Aorta (tissue), 5 donors: ENCODE measurements around the gene TMEM221. TPM values are rescaled to one million over a fixed set of nuclear protein-coding genes. Genes with fewer than 3 reads are reported as not detected.
"Not testable (repeated sequence)": the region's sequence is repeated elsewhere in the genome, so short reads cannot be mapped to it uniquely, and the experiment has no call there.

Experiments used
- ATAC-seq: fragments of 200-7000 bp; cut with Tn5 transposase; one replicate; pipeline ENCODE4 v1.9.1; 2022; ENCODE audit warnings: moderate library complexity; ENCODE audit not compliant: low FRiP score
- DNase-seq, 2 donors: peaks; one replicate each; pipeline ENCODE4 v3.0.0-alpha.2; 2020
- H3K27ac ChIP-seq, 2 donors: one replicate each; pipeline ENCODE4 v1.5.1; 2013; ENCODE audit warnings: low read length in 2 of 2, mild to moderate bottlenecking in 2 of 2, moderate library complexity in 2 of 2, control low read depth in 1 of 2, inconsistent platforms in 1 of 2, low read depth in 1 of 2
- H3K27me3 ChIP-seq, 2 donors: one replicate each; pipeline ENCODE4 v1.6.1; 2013; ENCODE audit warnings: control low read depth in 1 of 2, low read length in 1 of 2, mild to moderate bottlenecking in 1 of 2, moderate library complexity in 1 of 2; ENCODE audit not compliant: insufficient read depth in 2 of 2, control insufficient read depth in 1 of 2
- H3K36me3 ChIP-seq, 2 donors: one replicate each; pipeline ENCODE4 v1.6.1; 2013; ENCODE audit warnings: control low read depth in 1 of 2, low read length in 1 of 2, mild to moderate bottlenecking in 1 of 2; ENCODE audit not compliant: insufficient read depth in 2 of 2, control insufficient read depth in 1 of 2
- H3K4me1 ChIP-seq, 2 donors: one replicate each; pipeline ENCODE4 v1.6.1; 2013; ENCODE audit warnings: low read length in 2 of 2, control low read depth in 1 of 2, mild to moderate bottlenecking in 1 of 2, moderate library complexity in 1 of 2; ENCODE audit not compliant: insufficient read depth in 2 of 2, control insufficient read depth in 1 of 2
- H3K4me3 ChIP-seq, 2 donors: one replicate each; pipeline ENCODE4 v1.5.1; 2013; ENCODE audit warnings: low read length in 2 of 2, control low read depth in 1 of 2, mild to moderate bottlenecking in 1 of 2
- H3K9me3 ChIP-seq: one replicate; pipeline ENCODE4 v1.6.1; 2013; ENCODE audit warnings: mild to moderate bottlenecking, low read length; ENCODE audit not compliant: control insufficient read depth
- WGBS, 2 donors: extraction: QIAGEN DNeasy Blood & Tissue Kit; methylation state at CpG; one replicate each; pipeline ENCODE4 v1.1.7; 2013; 5-methylcytosine and 5-hydroxymethylcytosine counted together
- intact Hi-C, 2 donors: fragments of 100-400 bp; cut with DNase I; formaldehyde crosslinking; loops; one replicate each; pipeline versions ENCODE4 v1.14.2 to v1.15.0; 2022
- polyA plus RNA-seq, 2 donors: library from polyadenylated mRNA; stranded (reverse); fragments of 200-250 nt; gene quantifications; one replicate each; pipeline ENCODE4 v1.2.3, GENCODE V29; 2013
- total RNA-seq, 2 donors: library from RNA; stranded (reverse); fragmentation: NEBNext Ultra II Directional; extraction: Animal tissue kit (Norgen Biotek cat#: 25700); gene quantifications; one replicate each; pipeline ENCODE4 v1.2.1, GENCODE V29; 2021
- donor health status: healthy with polysubstance abuse.
- donor health status: Bipolar disorder and iron deficiency.
- donor health status: DM: no; HTN: no; CAD: no.
- donor health status: DM: no; HTN: no; CAD: no.
- donor health status: DM: yes; HTN: yes; CAD: no.

TMEM221 gene
- total and polyA plus RNA-seq, 4 donors, result 0.30 to 0.38 TPM; not detected in 2

DNA sequence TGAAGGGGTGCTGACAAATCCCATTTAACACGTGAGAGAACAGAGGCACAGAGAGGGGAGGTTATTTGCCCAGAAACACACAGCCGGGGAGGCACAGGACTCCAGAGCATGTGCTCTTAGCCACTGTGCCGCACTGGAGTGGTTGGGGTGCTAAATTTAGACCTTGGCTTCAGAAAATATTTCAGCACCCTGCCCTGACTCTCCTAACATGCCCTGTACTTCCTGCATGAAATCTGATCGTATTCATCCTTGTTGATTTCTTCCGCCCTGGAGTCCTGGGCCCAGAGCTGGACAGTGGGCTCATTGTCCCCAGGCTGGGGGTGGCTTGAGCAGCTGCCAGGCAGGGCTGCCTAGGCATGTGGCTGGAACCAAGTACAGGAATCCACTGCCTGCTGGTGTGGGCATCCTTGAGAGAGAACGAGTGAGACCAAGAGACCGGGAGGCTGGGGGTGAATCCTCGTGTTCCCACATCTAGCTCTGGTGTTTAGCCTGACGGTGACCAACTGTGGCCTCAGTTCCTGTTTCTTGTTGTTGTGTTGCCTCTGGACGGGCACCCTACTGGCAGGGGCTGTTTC is 27.2 kb upstream of the TMEM221 start:
- no peaks in the 10 kb centered on the region for H3K27me3 ChIP-seq
- DNase-seq (peak in 1 of 2 donors; percentile 71), ATAC-seq (peak; percentile 67)
- H3K4me3 ChIP-seq, result no peak overlapping the region
- H3K27ac ChIP-seq, result peak overlapping the region in 1 of 2 donors; percentile 10
- 6% methylated on average over 10 of the region's 10 CpGs for WGBS, 2 donors
- no peaks in the 10 kb centered on the region for H3K9me3 ChIP-seq
- intact Hi-C loops, result loop anchor here in 1 of 2 donors (5.0 to 10.0 kb wide), 2 partner anchors 37 to 379 kb away; partner anchors contain the start of genes PGLS and RPL18A
- no peaks in the 10 kb centered on the region for H3K4me1 ChIP-seq
- no peaks in the 10 kb centered on the region for H3K36me3 ChIP-seq

GRCh38 chr19:17475011-17475540 is 26.6 kb upstream of the TMEM221 start:
- not testable (repeated sequence) for ATAC-seq, H3K27ac ChIP-seq, DNase-seq, H3K4me3 ChIP-seq, H3K27me3 ChIP-seq, H3K36me3 ChIP-seq, H3K4me1 ChIP-seq, H3K9me3 ChIP-seq
- WGBS, 2 donors, result 79 to 81% methylated on average over 6 of the region's 6 CpGs
- intact Hi-C loops, result loop anchor here in 1 of 2 donors (5.0 to 10.0 kb wide), 2 partner anchors 37 to 380 kb away; partner anchors contain the start of genes PGLS and RPL18A

DNA sequence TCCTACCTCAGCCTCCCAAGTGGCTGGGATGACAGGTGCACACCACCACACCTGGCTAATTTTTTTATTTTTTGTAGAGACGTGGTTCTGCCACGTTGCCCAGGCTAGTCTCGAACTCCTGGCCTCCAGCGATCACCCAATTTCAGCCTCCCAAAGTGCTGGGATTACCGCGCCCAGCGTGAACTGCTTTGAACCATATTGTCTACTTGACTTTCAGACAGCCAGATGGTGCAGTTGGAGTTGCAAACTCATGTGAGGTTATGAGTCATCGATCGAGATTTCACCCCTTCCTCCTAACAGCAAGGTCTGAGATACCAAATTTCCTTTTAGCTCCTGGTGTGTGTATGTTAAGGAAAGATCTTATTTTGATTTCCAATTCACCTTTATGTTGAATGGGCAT is 24.6 kb upstream of the TMEM221 start:
- ATAC-seq (no peak), DNase-seq (no peak)
- Histone ChIP-seq H3K4me3 (no peak overlapping the region), H3K27me3 (no peaks in the 10 kb centered on the region), H3K36me3 (no peaks in the 10 kb centered on the region), H3K27ac (no peak overlapping the region), H3K9me3 (no peaks in the 10 kb centered on the region), H3K4me1 (no peaks in the 10 kb centered on the region)
- intact Hi-C loops, result loop anchor here (5.0 to 10.0 kb wide), 2 partner anchors 39 to 382 kb away; partner anchors contain the start of genes PGLS (in 1 of the 2) and RPL18A (in 1 of the 2)
- WGBS, 2 donors, result 89 to 90% methylated on average over 9 of the region's 9 CpGs

DNA sequence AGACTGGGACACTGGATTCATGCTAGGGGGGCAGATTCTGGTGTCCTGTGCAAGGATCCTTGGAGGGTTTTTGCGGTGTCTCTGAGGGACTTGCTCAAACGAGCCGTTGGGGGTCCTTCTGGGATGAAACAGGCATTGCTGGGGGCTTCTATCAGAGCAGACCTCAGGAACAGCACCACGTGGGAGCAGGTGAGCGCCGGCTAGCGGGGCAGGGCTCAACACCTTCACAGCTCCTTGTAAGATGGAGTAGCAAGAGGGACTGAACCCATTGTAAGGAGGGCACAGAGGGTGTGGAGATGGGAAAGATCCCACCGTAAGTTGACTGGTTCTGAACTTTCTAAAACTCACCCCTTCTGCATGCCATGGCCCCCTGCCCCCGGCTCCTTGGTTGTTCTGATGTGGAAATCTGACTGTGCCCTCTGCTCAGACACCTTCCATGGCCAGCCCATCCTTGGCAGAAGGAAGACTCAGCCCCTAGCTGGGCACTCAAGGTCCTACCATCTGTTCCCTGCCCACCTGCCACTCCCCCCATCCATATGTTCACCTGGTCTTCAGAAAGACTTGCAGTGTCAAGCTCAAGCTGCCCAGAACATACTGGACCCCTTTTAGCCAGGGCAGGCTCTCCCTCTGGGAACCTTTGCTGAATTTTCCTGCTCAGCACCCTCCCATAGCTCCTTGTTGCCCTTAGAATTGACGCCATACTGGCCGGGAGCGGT is 23.1 kb upstream of the TMEM221 start:
- no peak overlapping the region for H3K4me3 ChIP-seq
- intact Hi-C loops, result loop anchor here (5.0 to 10.0 kb wide), 2 partner anchors 41 to 383 kb away; partner anchors contain the start of genes PGLS (in 1 of the 2) and RPL18A (in 1 of the 2)
- no peak overlapping the region for H3K27ac ChIP-seq
- ATAC-seq (no peak), DNase-seq (no peak)
- H3K4me1 ChIP-seq, result no peaks in the 10 kb centered on the region
- no peaks in the 10 kb centered on the region for H3K9me3 ChIP-seq
- H3K27me3 ChIP-seq, result no peaks in the 10 kb centered on the region
- no peaks in the 10 kb centered on the region for H3K36me3 ChIP-seq
- 45 to 53% methylated on average over 11 to 12 of the region's 12 CpGs for WGBS, 2 donors

GRCh38 chr19:17470068-17470841 is 21.8 kb upstream of the TMEM221 start, which contains the start of gene SLC27A1:
SLC27A1 (plus strand) TSS chr19:17470524; CDS start chr19:17470541, 17 bp downstream.
- Histone ChIP-seq H3K27ac (peak within 1 kb of the TSS in 1 of 2 donors; percentile 73), H3K9me3 (no peaks in the 10 kb centered on the region), H3K4me1 (no peaks in the 10 kb centered on the region), H3K4me3 (peak within 1 kb of the TSS; percentile 56 to 62), H3K27me3 (no peaks in the 10 kb centered on the region), H3K36me3 (no peaks in the 10 kb centered on the region)
- intact Hi-C loops, result loop anchor here (5.0 to 10.0 kb wide), 2 partner anchors 42 to 385 kb away; partner anchors contain the start of genes PGLS (in 1 of the 2) and RPL18A (in 1 of the 2)
- peak; percentile 100 for DNase-seq
- peak; percentile 96 for ATAC-seq
- 1% methylated on average over 51 to 67 of the region's 67 CpGs for WGBS, 2 donors

DNA sequence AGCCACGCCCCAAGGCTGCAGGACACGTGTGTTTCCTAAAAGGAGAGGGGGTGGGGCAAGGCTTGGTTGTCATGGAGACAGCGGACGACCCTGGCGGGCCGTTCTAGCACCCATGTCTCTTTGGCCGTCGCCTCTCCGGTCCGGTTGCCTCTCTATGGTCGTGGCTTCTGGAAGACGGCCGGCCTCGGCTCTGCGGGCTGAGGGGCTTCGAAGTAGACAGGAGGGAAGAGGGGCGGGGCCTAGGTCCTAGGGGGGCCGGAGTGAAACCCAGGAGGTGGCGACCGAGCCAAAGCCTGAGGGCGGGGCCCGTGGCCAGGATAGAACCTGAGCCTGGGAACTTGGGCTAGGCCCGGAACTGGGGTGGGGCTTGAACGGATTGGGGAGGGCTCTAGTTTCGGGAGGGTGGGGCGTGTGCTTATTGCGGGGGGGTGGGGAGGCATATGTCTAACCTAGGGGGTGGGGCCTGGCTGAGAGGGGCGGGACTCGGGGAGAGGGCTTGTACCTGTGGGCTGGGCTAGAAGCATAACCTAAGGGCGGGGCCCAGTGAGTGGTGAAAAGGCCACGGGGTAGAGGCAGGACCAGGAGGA is 21.1 kb upstream of the TMEM221 start:
- intact Hi-C loops, result loop anchor here (5.0 to 10.0 kb wide), 4 partner anchors 43 to 385 kb away; partner anchors contain the start of genes GTPBP3 (in 1 of the 2), PGLS (in 1 of the 2) and RPL18A (in 1 of the 2)
- Histone ChIP-seq H3K27ac (peak overlapping the region in 1 of 2 donors; percentile 73), H3K4me1 (no peaks in the 10 kb centered on the region), H3K27me3 (no peaks in the 10 kb centered on the region), H3K36me3 (no peaks in the 10 kb centered on the region), H3K9me3 (no peaks in the 10 kb centered on the region), H3K4me3 (peak overlapping the region; percentile 30 to 40)
- 1% methylated on average over 30 to 31 of the region's 31 CpGs for WGBS, 2 donors
- DNase-seq (peak; percentile 98 to 99), ATAC-seq (peak; percentile 92)

DNA sequence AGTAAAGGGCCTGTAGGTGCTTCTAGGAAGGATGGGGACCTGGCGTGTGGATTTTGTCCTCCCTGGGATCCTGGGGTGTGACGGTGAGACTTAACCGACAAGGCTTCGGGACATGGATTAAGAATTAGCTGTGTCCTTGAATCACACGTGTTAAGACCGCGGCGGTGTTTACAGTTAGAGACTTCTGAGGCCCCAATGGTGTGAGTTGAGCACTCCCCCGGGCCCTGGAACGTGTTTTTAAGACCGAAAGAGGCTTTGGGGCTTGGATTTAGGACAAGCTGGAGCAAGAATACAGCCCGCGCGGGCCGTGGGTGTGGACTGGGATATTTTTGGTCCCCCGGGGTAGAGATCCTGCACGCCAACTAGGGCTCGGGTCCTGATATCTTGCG is 20.6 kb upstream of the TMEM221 start:
- H3K4me1 ChIP-seq, result no peaks in the 10 kb centered on the region

More for the DNA sequence above, 20.6 kb upstream of the TMEM221 start:
- no peak for DNase-seq
- intact Hi-C loops, result loop anchor here in 1 of 2 donors (5.0 kb wide), 2 partner anchors 72 to 132 kb away; partner anchors contain the start of gene GTPBP3
- WGBS, 2 donors, result 0 to 1% methylated on average over 18 to 19 of the region's 19 CpGs
- Histone ChIP-seq H3K27ac (peak overlapping the region in 1 of 2 donors; percentile 55), H3K9me3 (no peaks in the 10 kb centered on the region), H3K36me3 (no peaks in the 10 kb centered on the region), H3K27me3 (no peaks in the 10 kb centered on the region), H3K4me3 (peak overlapping the region; percentile 11 to 30)
- ATAC-seq, result no peak
